DOHH2 (cell line): Measurements from ENCODE around the gene PSMG3.

Source experiments
- CTCF ChIP-seq: fragments of 200-600 bp; sonication (generic); IDR thresholded peaks from one replicate; pipeline ENCODE4 v1.5.1; 2014; ENCODE audit warnings: antibody characterized with exemption, mild to moderate bottlenecking, low read depth, low read length; ENCODE audit not compliant: poor library complexity, severe bottlenecking
- EZH2phosphoT487 ChIP-seq: fragments of 200-600 bp; sonication (generic); IDR thresholded peaks from 2 replicates; pipeline ENCODE4 v1.6.1; 2017; ENCODE audit warnings: borderline replicate concordance, mild to moderate bottlenecking, antibody characterized with exemption, low read length, moderate library complexity, mixed read lengths

- no peak for TF ChIP-seq CTCF
- TF ChIP-seq EZH2phosphoT487 = no peak
These were observed 32.6 kb upstream of the PSMG3 start for GRCh38 chr7:1602386-1602785.
